ENCODE results near the gene OSBPL2. TPM values are rescaled to one million over a fixed set of nuclear protein-coding genes. Genes with fewer than 3 reads are reported as not detected.

Gene OSBPL2
- total RNA-seq, 2 experiments from 2014 or later = 23.6 to 24.3 TPM

DNA sequence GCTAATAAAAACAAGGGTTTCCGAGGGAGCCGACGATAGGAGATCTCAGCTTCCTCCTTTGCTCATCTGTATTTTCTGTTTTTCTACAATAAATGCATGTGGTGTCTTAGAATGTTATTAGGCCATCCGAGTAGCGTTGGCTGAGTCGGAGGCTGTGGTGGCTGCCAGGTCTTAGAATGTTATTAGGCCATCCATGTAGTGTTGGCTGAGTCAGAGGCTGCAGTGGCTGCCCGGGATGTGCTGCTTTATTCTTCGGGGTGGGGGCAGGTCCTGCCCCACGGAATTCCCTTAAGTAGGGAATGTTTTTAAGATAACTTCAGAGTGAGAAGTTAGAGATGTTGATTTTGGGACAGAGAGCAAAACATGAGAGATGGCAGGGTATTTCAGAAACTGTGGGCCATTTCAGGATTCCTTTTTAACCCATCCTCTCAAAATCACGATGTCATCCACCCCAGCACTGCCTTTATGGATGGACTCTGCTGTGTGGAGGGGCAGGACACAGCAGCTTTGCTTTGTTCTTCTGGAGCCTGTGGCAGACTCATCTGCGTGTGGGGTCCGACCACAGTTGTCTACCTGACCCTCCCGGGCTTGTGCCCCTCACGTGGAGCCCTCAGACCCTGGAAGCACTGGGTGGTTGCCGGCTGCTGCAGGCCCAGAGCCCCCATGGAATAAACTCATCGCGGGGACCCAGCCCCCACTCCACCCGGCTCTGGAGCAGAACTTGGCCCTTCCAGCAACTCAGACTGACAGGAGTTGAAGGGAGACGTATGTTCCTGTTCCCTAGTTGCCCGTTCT lies 20.4 kb downstream of the OSBPL2 start:
- Mint-ChIP-seq H3K27me3 (no peaks in the 10 kb centered on the region), H3K36me3 (ENCODE audit: low read depth) (peaks cover 3% of the 10 kb centered on the region), H3K4me3 (no peak overlapping the region), H3K4me1 (ENCODE audit: low read depth) (peaks cover 4% of the 10 kb centered on the region), H3K27ac (no peak overlapping the region), H3K9me3 (no peaks in the 10 kb centered on the region)
- TF ChIP-seq, protein P1, sequence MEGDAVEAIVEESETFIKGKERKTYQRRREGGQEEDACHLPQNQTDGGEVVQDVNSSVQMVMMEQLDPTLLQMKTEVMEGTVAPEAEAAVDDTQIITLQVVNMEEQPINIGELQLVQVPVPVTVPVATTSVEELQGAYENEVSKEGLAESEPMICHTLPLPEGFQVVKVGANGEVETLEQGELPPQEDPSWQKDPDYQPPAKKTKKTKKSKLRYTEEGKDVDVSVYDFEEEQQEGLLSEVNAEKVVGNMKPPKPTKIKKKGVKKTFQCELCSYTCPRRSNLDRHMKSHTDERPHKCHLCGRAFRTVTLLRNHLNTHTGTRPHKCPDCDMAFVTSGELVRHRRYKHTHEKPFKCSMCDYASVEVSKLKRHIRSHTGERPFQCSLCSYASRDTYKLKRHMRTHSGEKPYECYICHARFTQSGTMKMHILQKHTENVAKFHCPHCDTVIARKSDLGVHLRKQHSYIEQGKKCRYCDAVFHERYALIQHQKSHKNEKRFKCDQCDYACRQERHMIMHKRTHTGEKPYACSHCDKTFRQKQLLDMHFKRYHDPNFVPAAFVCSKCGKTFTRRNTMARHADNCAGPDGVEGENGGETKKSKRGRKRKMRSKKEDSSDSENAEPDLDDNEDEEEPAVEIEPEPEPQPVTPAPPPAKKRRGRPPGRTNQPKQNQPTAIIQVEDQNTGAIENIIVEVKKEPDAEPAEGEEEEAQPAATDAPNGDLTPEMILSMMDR (IDR thresholded peaks at IDR 0.05) = no peak
- no peak for DNase-seq
- intact Hi-C loops (cut with micrococcal nuclease) = no loop called here
- ATAC-seq = no peak
- CTCF ChIA-PET = no interaction called here
- POLR2A ChIA-PET = no interaction called here

DNA sequence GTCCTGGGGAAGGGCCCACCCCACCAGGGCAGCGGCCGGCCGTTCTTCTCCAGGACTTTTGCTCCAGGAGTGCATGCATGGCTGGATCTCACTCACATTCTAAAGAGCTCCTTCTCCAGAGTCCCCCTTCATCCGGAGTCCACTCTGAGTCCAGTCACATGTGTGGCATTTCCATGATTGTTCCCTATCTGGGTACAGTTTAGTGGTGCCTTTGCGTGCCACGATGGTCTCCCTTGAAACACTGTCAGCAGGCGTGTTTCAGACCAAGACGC lies 20.9 kb downstream of the OSBPL2 start:
- H3K36me3 Mint-ChIP-seq (ENCODE audit: low read depth) = peaks cover 3% of the 10 kb centered on the region
- H3K9me3 Mint-ChIP-seq = no peaks in the 10 kb centered on the region
- POLR2A ChIA-PET = no interaction called here

DNA sequence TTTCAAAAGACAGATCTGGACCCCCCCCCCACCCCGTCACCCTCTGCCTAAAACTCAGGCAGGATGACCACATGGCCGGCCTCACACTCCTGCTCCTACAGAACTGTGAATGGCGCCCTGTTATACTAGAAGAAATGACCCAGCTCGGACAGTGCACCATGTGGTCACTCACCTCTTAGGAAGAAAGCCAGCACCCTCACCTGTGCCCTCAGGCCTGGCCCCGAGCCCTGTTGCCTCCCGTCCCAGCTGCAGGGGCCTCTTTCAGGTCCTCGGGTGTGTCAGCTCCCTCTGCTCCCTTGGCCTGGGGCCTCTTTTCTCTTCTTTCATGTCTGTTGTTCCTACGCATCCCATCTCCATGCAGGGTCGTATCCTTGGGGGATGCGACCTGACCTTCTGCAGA lies 23.7 kb downstream of the OSBPL2 start:
- POLR2A ChIA-PET = no interaction called here
- CTCF ChIA-PET = interaction anchor here (1.1 kb wide), 1 partner anchor 20 kb away, joined by 3 read pairs; no protein-coding TSS in a partner anchor
- Mint-ChIP-seq H3K9me3 (no peaks in the 10 kb centered on the region), H3K36me3 (ENCODE audit: low read depth) (peaks cover 19% of the 10 kb centered on the region), H3K27ac (no peak overlapping the region), H3K4me1 (ENCODE audit: low read depth) (no peaks in the 10 kb centered on the region), H3K27me3 (no peaks in the 10 kb centered on the region), H3K4me3 (no peak overlapping the region)
- DNase-seq (no peak), ATAC-seq (no peak)
- TF ChIP-seq, protein P1 (IDR thresholded peaks at IDR 0.05) = no peak
- intact Hi-C loops (cut with micrococcal nuclease) = no loop called here

More for the DNA sequence above, 20.9 kb downstream of the OSBPL2 start:
- TF ChIP-seq, protein P1 (IDR thresholded peaks at IDR 0.05) = no peak
- no peaks in the 10 kb centered on the region for H3K27me3 Mint-ChIP-seq
- no peak for ATAC-seq
- no peak overlapping the region for H3K27ac Mint-ChIP-seq
- intact Hi-C loops (cut with micrococcal nuclease) = no loop called here
- H3K4me3 Mint-ChIP-seq = no peak overlapping the region
- no peak for DNase-seq
- CTCF ChIA-PET = no interaction called here
- H3K4me1 Mint-ChIP-seq (ENCODE audit: low read depth) = peaks cover under 1% of the 10 kb centered on the region

DNA sequence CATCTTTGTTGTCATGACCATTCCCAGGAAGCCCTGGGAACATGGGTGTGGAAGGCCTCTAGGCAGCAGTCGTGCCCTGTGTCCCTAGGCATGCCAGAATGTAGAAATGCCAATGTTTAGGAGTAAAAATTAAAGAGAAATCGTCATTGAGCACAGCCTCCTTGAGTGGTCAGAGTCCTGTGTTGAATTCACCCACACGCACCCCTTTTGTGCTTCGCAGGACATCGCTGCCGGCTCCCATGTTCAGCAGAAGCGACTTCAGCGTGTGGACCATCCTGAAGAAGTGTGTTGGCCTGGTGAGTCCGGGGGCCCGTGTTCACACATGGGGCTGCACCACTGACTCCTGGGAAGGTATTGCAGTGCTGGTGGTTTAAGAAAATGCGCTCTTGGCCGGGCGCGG lies 25.1 kb downstream of the OSBPL2 start:
- no peak overlapping the region for H3K4me3 Mint-ChIP-seq
- no peaks in the 10 kb centered on the region for H3K27me3 Mint-ChIP-seq
- H3K9me3 Mint-ChIP-seq = no peaks in the 10 kb centered on the region
- no peak overlapping the region for H3K27ac Mint-ChIP-seq
- POLR2A ChIA-PET = interaction anchor here (0.6 kb wide), 1 partner anchor 79 kb away, joined by 3 read pairs; no protein-coding TSS in a partner anchor
- DNase-seq = no peak
- TF ChIP-seq, protein P1 (IDR thresholded peaks at IDR 0.05) = no peak
- no peaks in the 10 kb centered on the region for H3K4me1 Mint-ChIP-seq (ENCODE audit: low read depth)
- H3K36me3 Mint-ChIP-seq (ENCODE audit: low read depth) = peaks cover 23% of the 10 kb centered on the region
- CTCF ChIA-PET = no interaction called here
- intact Hi-C loops (cut with micrococcal nuclease) = no loop called here
- no peak for ATAC-seq

DNA sequence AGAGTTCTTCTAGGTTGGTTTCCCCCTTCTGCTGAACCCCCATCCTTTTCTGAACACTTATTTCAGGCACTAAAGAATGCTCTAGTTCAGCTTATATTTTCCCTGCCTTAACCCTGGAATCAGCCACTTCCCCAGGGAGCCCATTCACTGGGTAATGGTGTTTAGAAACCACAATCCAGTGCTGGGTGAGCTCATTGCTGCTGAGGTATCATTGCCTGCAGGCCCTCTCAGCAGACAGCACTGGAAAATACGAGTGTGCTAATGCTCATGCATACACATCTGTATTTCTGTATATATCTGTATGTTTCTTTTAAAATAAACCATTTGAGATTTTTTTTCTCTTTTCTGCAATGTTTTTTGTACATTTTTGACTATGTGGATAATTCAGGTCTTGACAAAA lies 27.0 kb downstream of the OSBPL2 start:
- ATAC-seq (no peak), DNase-seq (no peak)
- no peaks in the 10 kb centered on the region for H3K27me3 Mint-ChIP-seq
- no peaks in the 10 kb centered on the region for H3K9me3 Mint-ChIP-seq
- no peak overlapping the region for H3K27ac Mint-ChIP-seq
- TF ChIP-seq, protein P1 (IDR thresholded peaks at IDR 0.05) = no peak
- intact Hi-C loops (cut with micrococcal nuclease) = no loop called here
- H3K4me1 Mint-ChIP-seq (ENCODE audit: low read depth) = no peaks in the 10 kb centered on the region
- peaks cover 23% of the 10 kb centered on the region for H3K36me3 Mint-ChIP-seq (ENCODE audit: low read depth)
- CTCF ChIA-PET = no interaction called here
- POLR2A ChIA-PET = no interaction called here
- H3K4me3 Mint-ChIP-seq = no peak overlapping the region

Measured in activated CD8-positive, alpha-beta T cell treated with anti-CD3 and anti-CD28 coated beads for 36 hours (primary cell).